HL-60 (cell line): ENCODE measurements around the gene TBC1D21.

ENCODE experiments used
- CTCF ChIP-seq: IDR thresholded peaks from one replicate; pipeline ENCODE4 v1.5.1; 2011; ENCODE audit warnings: low read length, control low read depth, inconsistent platforms; ENCODE audit not compliant: insufficient read depth
- GABPA ChIP-seq: IDR thresholded peaks from 2 replicates; pipeline ENCODE4 v1.6.1; 2012; ENCODE audit warnings: low read depth

GRCh38 chr15:73908822-73909122 lies 35.4 kb downstream of the TBC1D21 start:
- TF ChIP-seq CTCF, result no peak
- no peak for TF ChIP-seq GABPA
